SK-N-SH (cell line): ENCODE measurements around the gene MDM4.

ENCODE experiments used
- CTCF ChIP-seq: fragments of 200-600 bp; sonication (generic); IDR thresholded peaks from 2 replicates; pipeline ENCODE4 v1.6.1; 2017; ENCODE audit warnings: antibody characterized with exemption, mild to moderate bottlenecking, moderate library complexity
- EP300 ChIP-seq, 2 experiments: IDR thresholded peaks; 2 replicates each; pipeline versions ENCODE4 v1.4.0 to v1.6.1; 2012; ENCODE audit warnings: borderline replicate concordance in 1 of 2, low read depth in 1 of 2, low read length in 1 of 2
- EZH2phosphoT487 ChIP-seq: fragments of 200-600 bp; sonication (generic); IDR thresholded peaks from 2 replicates; pipeline ENCODE4 v1.6.1; 2017; ENCODE audit warnings: low read depth, mixed run types, mild to moderate bottlenecking, antibody characterized with exemption, moderate library complexity, borderline replicate concordance
- FOSL2 ChIP-seq: IDR thresholded peaks from 2 replicates; pipeline ENCODE4 v1.4.0; 2012; ENCODE audit warnings: low read depth, mild to moderate bottlenecking, moderate library complexity, borderline replicate concordance
- FOXM1 ChIP-seq: IDR thresholded peaks from 2 replicates; pipeline ENCODE4 v1.4.0; 2012; ENCODE audit warnings: low read depth, mild to moderate bottlenecking
- MAX ChIP-seq: IDR thresholded peaks from 2 replicates; pipeline ENCODE4 v1.4.0; 2012; ENCODE audit warnings: low read depth
- MXI1 ChIP-seq: IDR thresholded peaks from 2 replicates; pipeline ENCODE4 v1.6.1; 2012; ENCODE audit warnings: mild to moderate bottlenecking, low read depth, low read length, improper control_type of control experiment
- NFIC ChIP-seq: IDR thresholded peaks from 2 replicates; pipeline ENCODE4 v1.4.0; 2012; ENCODE audit warnings: borderline replicate concordance
- POLR2AphosphoS5 ChIP-seq: IDR thresholded peaks from 2 replicates; pipeline ENCODE4 v1.6.1; 2012; ENCODE audit warnings: low read depth, low read length
- RAD21 ChIP-seq: IDR thresholded peaks from 2 replicates; pipeline ENCODE4 v1.6.1; 2012; ENCODE audit warnings: mild to moderate bottlenecking, low read length
- TAF1 ChIP-seq: IDR thresholded peaks from 2 replicates; pipeline ENCODE4 v1.6.1; 2012; ENCODE audit warnings: low read depth, mild to moderate bottlenecking, low read length, moderate library complexity, borderline replicate concordance
- YY1 ChIP-seq: IDR thresholded peaks from 2 replicates; pipeline ENCODE4 v1.4.0; 2012; ENCODE audit warnings: low read depth, mild to moderate bottlenecking
- TF ChIP-seq, protein P1 (sequence below): IDR thresholded peaks from 2 replicates; pipeline ENCODE4 v1.6.1; 2012; ENCODE audit warnings: mild to moderate bottlenecking, low read depth, low read length, moderate library complexity

DNA sequence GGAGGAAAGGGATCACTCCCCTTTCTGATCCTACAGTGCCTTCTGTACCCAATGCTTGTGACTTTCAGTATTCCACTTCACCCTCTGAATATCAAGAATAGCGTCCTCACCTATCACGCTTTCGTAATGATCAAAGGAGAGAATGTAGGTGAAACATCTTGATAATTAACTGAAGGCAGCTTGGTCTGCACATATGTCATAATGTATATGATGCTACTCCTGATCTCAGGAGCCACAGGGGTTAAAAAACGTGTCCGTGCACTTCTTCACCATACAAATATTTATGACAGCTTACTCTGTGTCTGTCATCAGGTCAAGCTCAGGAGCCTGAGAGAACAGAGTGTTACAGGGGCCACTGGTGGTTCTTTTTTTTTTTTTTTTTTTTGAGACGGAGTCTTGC is 20.4 kb upstream of the MDM4 start:
- no peak for TF ChIP-seq CTCF
- TF ChIP-seq YY1, result no peak
- TF ChIP-seq POLR2AphosphoS5, result no peak
- no peak for TF ChIP-seq TAF1
- no peak for TF ChIP-seq EZH2phosphoT487
- TF ChIP-seq, protein P1, sequence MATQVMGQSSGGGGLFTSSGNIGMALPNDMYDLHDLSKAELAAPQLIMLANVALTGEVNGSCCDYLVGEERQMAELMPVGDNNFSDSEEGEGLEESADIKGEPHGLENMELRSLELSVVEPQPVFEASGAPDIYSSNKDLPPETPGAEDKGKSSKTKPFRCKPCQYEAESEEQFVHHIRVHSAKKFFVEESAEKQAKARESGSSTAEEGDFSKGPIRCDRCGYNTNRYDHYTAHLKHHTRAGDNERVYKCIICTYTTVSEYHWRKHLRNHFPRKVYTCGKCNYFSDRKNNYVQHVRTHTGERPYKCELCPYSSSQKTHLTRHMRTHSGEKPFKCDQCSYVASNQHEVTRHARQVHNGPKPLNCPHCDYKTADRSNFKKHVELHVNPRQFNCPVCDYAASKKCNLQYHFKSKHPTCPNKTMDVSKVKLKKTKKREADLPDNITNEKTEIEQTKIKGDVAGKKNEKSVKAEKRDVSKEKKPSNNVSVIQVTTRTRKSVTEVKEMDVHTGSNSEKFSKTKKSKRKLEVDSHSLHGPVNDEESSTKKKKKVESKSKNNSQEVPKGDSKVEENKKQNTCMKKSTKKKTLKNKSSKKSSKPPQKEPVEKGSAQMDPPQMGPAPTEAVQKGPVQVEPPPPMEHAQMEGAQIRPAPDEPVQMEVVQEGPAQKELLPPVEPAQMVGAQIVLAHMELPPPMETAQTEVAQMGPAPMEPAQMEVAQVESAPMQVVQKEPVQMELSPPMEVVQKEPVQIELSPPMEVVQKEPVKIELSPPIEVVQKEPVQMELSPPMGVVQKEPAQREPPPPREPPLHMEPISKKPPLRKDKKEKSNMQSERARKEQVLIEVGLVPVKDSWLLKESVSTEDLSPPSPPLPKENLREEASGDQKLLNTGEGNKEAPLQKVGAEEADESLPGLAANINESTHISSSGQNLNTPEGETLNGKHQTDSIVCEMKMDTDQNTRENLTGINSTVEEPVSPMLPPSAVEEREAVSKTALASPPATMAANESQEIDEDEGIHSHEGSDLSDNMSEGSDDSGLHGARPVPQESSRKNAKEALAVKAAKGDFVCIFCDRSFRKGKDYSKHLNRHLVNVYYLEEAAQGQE, result no peak
- TF ChIP-seq MAX, result no peak
- TF ChIP-seq FOSL2, result no peak
- no peak for TF ChIP-seq MXI1
- no peak for TF ChIP-seq RAD21
- no peak for TF ChIP-seq FOXM1
- TF ChIP-seq NFIC, result no peak
- TF ChIP-seq EP300 (IDR thresholded peaks at IDR 0.05; ENCODE audit: borderline replicate concordance in 1 of 2, low read depth in 1 of 2, low read length in 1 of 2), result no peak
